Skeletal muscle satellite cell (primary cell): ENCODE data around the gene NIPAL1. TPM values are rescaled to one million over a fixed set of nuclear protein-coding genes. Genes with fewer than 3 reads are reported as not detected.
"Not testable (repeated sequence)": the region's sequence is repeated elsewhere in the genome, so short reads cannot be mapped to it uniquely, and the experiment has no call there.

ENCODE experiments used
- H3K27me3 ChIP-seq: 2 replicates; pipeline ENCODE4 v1.7.0; 2013; ENCODE audit warnings: low read length; ENCODE audit not compliant: control insufficient read depth, insufficient read depth
- H3K36me3 ChIP-seq: 2 replicates; pipeline ENCODE4 v1.7.0; 2013; ENCODE audit warnings: mild to moderate bottlenecking, control low read depth, low read length; ENCODE audit not compliant: insufficient read depth
- H3K4me1 ChIP-seq: 2 replicates; pipeline ENCODE4 v1.7.0; 2013; ENCODE audit warnings: low read length; ENCODE audit not compliant: control insufficient read depth, insufficient read depth
- H3K4me2 ChIP-seq: 2 replicates; pipeline ENCODE4 v1.7.0; 2013; ENCODE audit warnings: mild to moderate bottlenecking, low read length
- H3K4me3 ChIP-seq: 2 replicates; pipeline ENCODE4 v1.7.0; 2013; ENCODE audit warnings: low read length
- H3K9ac ChIP-seq: 2 replicates; pipeline ENCODE4 v1.7.0; 2013; ENCODE audit warnings: mild to moderate bottlenecking, low read depth, low read length, moderate library complexity
- H3K9me3 ChIP-seq: replicated peaks from 2 replicates; pipeline ENCODE4 v1.7.0; 2013; ENCODE audit warnings: mild to moderate bottlenecking, control low read depth, low read length
- total RNA-seq: library from RNA; depleted of rRNA; stranded (reverse); fragments of >200 nt; gene quantifications from 2 replicates; pipeline ENCODE4 v1.2.3, GENCODE V29; 2012; rRNA removed

The NIPAL1 gene
- 0.44 and 2.0 TPM in 2 replicates for total RNA-seq

- H3K36me3 ChIP-seq: no peaks in the 10 kb centered on the region
- H3K4me1 ChIP-seq: peaks cover 10% of the 10 kb centered on the region
- H3K4me2 ChIP-seq: peak within 1 kb of the TSS; percentile 100
- H3K9ac ChIP-seq: peak within 1 kb of the TSS; percentile 70
- H3K4me3 ChIP-seq: peak within 1 kb of the TSS; percentile 82
- no peaks in the 10 kb centered on the region for H3K9me3 ChIP-seq
- H3K27me3 ChIP-seq: peaks cover 27% of the 10 kb centered on the region
These were observed at the start of gene NIPAL1, which contains the start of gene CNGA1 for GRCh38 chr4:48016141-48017107. Gene NIPAL1 (plus strand): TSS chr4:48016772. CDS start chr4:48016840, 68 bp downstream. Gene CNGA1 (minus strand): TSS chr4:48016681. CDS start chr4:47952689, 63,992 bp downstream.

- H3K4me1 ChIP-seq: no peaks in the 10 kb centered on the region
- H3K36me3 ChIP-seq: no peaks in the 10 kb centered on the region
- H3K27me3 ChIP-seq: peaks cover 14% of the 10 kb centered on the region
- H3K4me3 ChIP-seq: no peak overlapping the region
- no peak overlapping the region for H3K9ac ChIP-seq
- no peak overlapping the region for H3K4me2 ChIP-seq
- no peaks in the 10 kb centered on the region for H3K9me3 ChIP-seq
These were observed 47.7 kb upstream of the NIPAL1 start for GRCh38 chr4:47968847-47969246.

DNA sequence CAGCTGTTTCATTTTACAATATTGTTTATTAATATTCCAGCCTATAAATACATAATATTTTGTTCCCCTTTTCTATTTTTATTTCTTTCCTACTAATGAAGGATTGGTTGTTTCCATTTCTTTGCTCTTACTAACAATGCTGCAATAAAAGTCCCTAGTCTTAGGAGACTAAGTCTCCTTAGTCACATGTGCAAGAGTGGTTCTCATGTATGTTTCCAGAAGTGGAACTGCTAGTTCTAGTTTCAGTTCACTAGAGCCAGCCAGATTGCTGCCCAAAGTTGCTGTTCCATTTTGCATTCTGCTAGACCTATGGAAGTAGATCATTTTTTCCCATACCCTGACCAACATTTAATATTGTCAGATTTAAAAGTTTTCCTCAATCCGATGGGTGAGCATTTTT is 44.4 kb upstream of the NIPAL1 start:
- no peak overlapping the region for H3K9ac ChIP-seq
- no peaks in the 10 kb centered on the region for H3K4me1 ChIP-seq
- H3K4me2 ChIP-seq: no peak overlapping the region
- H3K9me3 ChIP-seq: no peaks in the 10 kb centered on the region
- no peaks in the 10 kb centered on the region for H3K36me3 ChIP-seq
- no peak overlapping the region for H3K4me3 ChIP-seq
- peaks cover 20% of the 10 kb centered on the region for H3K27me3 ChIP-seq

DNA sequence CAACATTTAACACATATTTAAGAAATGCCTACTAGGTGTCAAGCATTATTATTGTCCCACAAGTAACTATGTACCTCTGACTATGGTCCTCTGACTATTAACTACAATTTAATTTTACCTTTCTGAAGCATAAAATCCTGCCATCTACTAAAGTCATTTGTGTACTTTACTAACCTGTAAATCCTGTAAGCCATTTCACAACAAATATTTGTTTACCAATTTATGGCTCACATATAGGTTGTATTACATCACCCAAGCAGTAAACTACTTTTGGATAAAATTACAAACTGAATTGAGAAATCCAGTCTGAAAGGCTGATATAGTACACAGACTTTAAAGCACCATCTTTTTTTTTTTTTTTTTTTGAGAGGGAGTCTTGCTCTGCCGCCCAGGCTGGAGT is 43.9 kb upstream of the NIPAL1 start:
- H3K4me1 ChIP-seq: no peaks in the 10 kb centered on the region
- H3K9ac ChIP-seq: no peak overlapping the region
- H3K4me3 ChIP-seq: no peak overlapping the region
- peaks cover 21% of the 10 kb centered on the region for H3K27me3 ChIP-seq
- no peaks in the 10 kb centered on the region for H3K36me3 ChIP-seq
- H3K9me3 ChIP-seq: no peaks in the 10 kb centered on the region
- no peak overlapping the region for H3K4me2 ChIP-seq

DNA sequence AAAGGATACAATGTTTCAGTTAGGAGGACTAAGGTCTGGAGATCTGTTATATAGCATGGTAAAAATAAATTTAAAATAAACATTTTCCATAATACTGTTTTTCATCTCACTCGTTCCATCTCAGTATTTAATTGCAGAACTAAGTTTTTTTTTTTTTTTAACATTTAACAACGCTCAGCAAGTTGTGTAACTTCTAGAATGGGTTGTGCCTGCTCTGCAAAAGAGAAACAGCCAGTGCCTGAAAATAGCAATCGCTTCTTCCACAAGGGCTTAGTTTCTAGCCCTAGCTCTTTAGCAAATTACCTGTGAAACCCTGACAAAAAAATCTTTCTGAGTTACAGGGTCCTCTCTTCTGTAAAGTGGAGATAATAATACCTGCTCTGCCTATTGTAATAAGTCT is 42.0 kb upstream of the NIPAL1 start:
- Histone ChIP-seq H3K4me1 (no peaks in the 10 kb centered on the region), H3K27me3 (peaks cover 16% of the 10 kb centered on the region), H3K9ac (no peak overlapping the region), H3K36me3 (no peaks in the 10 kb centered on the region), H3K4me3 (no peak overlapping the region), H3K4me2 (no peak overlapping the region), H3K9me3 (no peaks in the 10 kb centered on the region)

DNA sequence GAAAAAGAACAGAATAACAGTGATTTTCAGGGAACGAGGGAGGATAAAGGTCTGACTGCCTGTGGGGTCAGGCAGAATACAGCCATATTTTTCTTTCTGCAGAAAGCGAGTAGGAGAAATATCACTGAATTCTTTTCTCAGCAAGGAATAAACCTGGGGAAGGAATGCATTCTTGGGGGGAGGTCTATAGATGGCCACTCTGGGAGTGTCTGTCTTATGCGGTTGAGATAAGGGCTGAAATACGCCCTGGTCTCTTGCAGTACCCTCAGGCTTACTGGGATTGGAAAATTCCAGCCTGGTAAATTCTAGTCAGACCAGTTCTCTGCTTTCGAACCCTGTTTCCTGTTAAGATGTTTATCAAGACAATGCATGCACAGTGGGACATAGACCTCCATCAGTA is 26.4 kb upstream of the NIPAL1 start:
- Histone ChIP-seq H3K9me3 (no peaks in the 10 kb centered on the region), H3K27me3 (peaks cover 21% of the 10 kb centered on the region), H3K4me1 (no peaks in the 10 kb centered on the region), H3K9ac (no peak overlapping the region), H3K4me3 (no peak overlapping the region), H3K4me2 (no peak overlapping the region), H3K36me3 (no peaks in the 10 kb centered on the region)

DNA sequence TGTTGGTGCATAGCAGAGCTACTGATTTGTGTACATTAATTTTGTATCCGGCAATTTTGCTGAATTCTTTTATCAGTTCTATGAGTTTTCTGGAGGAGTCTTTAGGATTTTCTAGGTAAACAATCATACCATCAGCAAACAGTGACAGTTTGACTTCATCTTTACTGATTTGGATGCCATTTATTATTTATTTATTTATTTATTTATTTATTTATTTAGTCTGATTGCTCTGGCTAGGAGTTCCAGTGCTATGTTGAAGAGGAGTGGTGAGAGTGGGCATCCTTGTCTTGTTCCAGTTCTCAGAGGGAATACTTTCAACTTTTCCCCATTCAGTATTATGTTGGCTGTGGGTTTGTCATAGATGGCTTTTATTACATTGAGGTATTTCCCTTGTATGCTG is 24.1 kb upstream of the NIPAL1 start:
- H3K4me1 ChIP-seq, H3K4me3 ChIP-seq, H3K36me3 ChIP-seq, H3K9me3 ChIP-seq, H3K4me2 ChIP-seq, H3K27me3 ChIP-seq, H3K9ac ChIP-seq: not testable (repeated sequence)

DNA sequence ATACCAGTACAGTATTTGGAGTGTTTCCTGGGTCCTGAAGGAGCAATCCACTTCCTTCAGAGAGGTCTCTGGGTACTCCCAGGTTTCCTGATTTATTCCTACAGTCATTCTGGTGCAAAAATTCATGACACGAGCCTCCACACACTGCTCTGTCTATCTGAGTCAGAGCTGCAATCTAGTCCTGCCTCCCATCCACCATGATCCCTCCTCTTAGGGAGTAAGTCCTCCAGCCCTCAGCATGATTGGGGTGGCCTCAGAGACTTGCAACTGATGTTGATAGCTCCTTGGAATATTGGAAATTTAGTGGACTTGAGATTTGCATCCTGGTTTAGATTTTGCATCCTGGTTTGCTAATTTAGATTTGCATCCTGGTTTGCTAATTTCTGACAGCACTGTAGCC is 20.6 kb upstream of the NIPAL1 start:
- no peaks in the 10 kb centered on the region for H3K9me3 ChIP-seq
- peaks cover 6% of the 10 kb centered on the region for H3K27me3 ChIP-seq
- H3K36me3 ChIP-seq: no peaks in the 10 kb centered on the region
- H3K9ac ChIP-seq: no peak overlapping the region
- no peak overlapping the region for H3K4me2 ChIP-seq
- H3K4me1 ChIP-seq: no peaks in the 10 kb centered on the region
- no peak overlapping the region for H3K4me3 ChIP-seq

- peaks cover 16% of the 10 kb centered on the region for H3K27me3 ChIP-seq
- H3K4me1 ChIP-seq: no peaks in the 10 kb centered on the region
- H3K9ac ChIP-seq: no peak overlapping the region
- no peak overlapping the region for H3K4me3 ChIP-seq
- no peaks in the 10 kb centered on the region for H3K9me3 ChIP-seq
- H3K4me2 ChIP-seq: no peak overlapping the region
- H3K36me3 ChIP-seq: no peaks in the 10 kb centered on the region
These were observed 14.3 kb upstream of the NIPAL1 start for GRCh38 chr4:48002267-48002666.

GRCh38 chr4:48003568-48003967 is 13.0 kb upstream of the NIPAL1 start:
- H3K9ac ChIP-seq, H3K27me3 ChIP-seq, H3K4me2 ChIP-seq, H3K4me1 ChIP-seq, H3K36me3 ChIP-seq, H3K9me3 ChIP-seq, H3K4me3 ChIP-seq: not testable (repeated sequence)

DNA sequence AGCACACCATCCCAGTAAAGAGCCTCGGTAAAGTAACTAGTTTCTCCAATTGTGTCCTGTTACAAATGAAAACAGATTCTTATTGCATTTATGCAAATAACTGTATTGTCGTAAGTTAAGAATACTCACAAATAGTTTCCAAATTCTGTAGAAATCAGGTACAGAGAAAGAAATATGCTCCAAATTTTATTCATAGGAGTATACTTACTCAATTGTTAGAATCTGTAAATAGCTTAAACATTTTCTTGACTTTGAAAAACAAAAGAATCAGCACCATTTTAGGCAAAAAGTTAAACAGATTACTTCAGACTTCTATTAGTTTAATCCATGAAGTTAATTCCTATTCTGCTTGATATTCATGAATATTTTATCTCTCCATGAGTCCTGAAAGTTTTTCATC is 10.8 kb upstream of the NIPAL1 start:
- Histone ChIP-seq H3K4me3 (no peak overlapping the region), H3K36me3 (no peaks in the 10 kb centered on the region), H3K4me1 (no peaks in the 10 kb centered on the region), H3K27me3 (peaks cover 9% of the 10 kb centered on the region), H3K9me3 (no peaks in the 10 kb centered on the region), H3K4me2 (no peak overlapping the region), H3K9ac (no peak overlapping the region)
